ENCODE data around the gene SMYD3.

The SMYD3 gene

DNA sequence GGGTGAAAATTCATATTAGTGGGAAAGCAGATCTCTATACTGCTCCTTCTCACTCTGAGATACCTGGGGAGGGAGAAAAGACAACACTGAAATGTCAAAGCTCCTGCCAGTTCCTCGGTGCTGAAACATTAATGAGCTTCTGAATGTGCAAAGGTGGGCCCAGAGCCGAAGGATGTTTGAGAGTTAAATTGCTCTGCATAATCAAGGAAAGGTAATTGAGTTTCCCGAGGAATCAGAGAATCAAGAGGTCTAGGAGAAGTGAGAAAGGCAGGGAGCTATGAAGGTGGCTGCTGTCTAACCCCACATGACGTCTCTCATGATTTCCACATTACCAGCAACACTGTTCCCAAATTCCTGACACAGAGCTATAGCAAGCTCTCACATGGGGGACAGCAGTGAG lies 346.7 kb downstream of the SMYD3 start:
- H3K4me3 ChIP-seq (ENCODE audit: low read depth, low read length): no peak overlapping the region
- TF ChIP-seq, protein P1, sequence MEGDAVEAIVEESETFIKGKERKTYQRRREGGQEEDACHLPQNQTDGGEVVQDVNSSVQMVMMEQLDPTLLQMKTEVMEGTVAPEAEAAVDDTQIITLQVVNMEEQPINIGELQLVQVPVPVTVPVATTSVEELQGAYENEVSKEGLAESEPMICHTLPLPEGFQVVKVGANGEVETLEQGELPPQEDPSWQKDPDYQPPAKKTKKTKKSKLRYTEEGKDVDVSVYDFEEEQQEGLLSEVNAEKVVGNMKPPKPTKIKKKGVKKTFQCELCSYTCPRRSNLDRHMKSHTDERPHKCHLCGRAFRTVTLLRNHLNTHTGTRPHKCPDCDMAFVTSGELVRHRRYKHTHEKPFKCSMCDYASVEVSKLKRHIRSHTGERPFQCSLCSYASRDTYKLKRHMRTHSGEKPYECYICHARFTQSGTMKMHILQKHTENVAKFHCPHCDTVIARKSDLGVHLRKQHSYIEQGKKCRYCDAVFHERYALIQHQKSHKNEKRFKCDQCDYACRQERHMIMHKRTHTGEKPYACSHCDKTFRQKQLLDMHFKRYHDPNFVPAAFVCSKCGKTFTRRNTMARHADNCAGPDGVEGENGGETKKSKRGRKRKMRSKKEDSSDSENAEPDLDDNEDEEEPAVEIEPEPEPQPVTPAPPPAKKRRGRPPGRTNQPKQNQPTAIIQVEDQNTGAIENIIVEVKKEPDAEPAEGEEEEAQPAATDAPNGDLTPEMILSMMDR (IDR thresholded peaks at IDR 0.05; ENCODE audit: borderline replicate concordance, insufficient read depth, low read depth, low read length): no peak

DNA sequence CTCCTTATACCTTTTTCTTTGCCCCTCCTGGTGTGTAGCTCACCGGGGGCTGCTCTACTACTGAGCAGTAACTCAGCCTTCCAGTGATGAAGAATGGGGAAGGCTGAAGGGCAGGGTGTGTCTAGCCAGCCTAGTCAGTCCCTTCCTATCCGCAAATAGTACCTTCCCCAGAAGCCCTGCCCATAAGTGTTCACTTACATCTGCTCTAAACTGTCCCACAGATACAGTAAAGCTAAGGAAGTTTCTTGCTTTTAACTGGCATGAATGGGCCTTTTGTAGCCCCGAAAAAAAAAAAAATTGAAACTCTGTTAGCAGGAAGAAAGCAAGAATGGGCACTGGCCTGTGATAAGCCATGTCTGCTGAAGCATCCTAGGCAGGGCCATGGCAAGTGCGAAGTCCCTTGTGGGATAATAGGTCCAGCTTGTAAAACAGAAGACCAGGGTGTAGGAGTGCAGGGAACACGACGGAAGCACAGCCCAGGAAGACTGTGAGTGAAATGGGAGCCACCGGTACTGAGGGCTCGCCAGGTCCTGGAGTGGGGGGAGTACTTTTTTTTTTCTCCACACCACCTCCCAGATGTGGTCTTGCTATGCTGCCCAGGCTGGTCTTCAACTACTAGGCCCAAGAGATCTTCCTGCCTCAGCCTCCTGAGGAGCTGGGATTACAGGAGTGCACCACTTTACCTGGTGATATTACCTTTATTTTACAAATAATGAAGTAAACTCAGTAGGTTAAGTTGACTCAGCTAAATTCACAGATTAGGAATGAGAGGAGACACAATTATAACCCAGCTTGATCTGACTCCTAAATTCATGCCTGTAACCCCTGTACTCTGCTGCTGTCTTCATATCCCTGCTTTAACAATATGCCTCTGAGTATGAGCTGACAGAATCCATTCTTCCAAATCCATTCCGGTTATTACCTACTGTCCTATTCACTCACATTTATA lies 347.5 kb downstream of the SMYD3 start:
- H3K4me3 ChIP-seq (ENCODE audit: low read depth, low read length): no peak overlapping the region
- TF ChIP-seq, protein P1 (IDR thresholded peaks at IDR 0.05; ENCODE audit: borderline replicate concordance, insufficient read depth, low read depth, low read length): no peak

DNA sequence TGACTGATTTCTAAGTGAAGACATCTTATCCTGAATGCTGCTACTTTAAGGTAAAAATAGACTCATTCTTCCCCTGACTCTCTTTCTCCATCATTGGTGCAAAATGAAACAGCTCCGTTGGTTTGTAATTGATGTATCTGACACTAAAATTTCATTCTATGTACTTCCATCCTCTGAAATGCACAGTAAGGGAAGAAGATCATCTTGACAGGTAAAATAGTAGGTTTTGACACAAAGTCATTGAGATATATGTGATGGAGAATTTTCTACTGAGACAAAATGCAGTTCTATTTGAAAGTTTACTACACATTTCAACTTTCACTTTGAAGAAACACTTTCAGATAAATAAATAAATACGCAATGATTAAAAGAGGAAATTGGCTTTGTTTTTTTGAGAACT lies 348.9 kb downstream of the SMYD3 start:
- TF ChIP-seq, protein P1 (IDR thresholded peaks at IDR 0.05; ENCODE audit: borderline replicate concordance, insufficient read depth, low read depth, low read length): no peak

DNA sequence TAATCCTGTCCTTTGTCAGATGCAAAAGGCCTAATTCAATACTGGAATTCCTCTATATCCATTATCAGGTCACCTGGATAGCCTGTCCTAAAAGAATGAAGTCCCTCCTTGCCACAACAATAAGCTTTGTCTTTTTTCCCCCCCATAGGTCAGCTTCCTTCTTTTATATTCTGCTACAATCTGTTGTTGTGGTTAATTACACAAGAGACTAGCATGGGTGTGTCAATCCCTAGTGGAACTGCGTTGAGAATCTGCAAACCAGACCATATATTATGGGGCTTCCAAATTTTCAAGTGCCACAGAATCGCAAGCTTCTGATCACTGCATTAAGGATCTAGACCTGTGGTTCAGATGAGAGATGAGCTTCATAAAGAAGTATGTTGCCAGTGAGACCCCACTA lies 349.6 kb downstream of the SMYD3 start:
- TF ChIP-seq, protein P1 (IDR thresholded peaks at IDR 0.05; ENCODE audit: borderline replicate concordance, insufficient read depth, low read depth, low read length): no peak
- no peak overlapping the region for H3K4me3 ChIP-seq (ENCODE audit: low read depth, low read length)

More for the DNA sequence above, 348.9 kb downstream of the SMYD3 start:
- H3K4me3 ChIP-seq (ENCODE audit: low read depth, low read length): no peak overlapping the region

DNA sequence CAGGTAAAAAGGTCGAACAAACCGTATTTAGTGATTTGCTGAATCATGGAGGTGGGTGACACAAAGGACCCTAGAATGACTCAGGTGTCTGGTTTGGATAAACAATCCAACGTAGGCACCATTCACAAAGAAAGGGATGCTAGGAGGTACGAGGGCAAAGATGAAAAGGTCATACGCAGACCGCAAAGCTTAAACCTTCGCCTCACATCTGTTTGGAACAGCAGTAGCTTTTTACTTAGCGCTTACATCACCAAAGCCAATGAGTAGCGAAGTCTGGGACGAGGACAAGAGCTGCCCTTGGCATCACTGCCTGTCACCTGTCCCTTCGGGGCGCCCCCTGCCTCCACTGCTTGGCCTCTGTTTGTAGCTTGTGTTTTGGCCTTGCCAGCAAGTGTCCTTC lies 350.2 kb downstream of the SMYD3 start:
- H3K4me3 ChIP-seq (ENCODE audit: low read depth, low read length): no peak overlapping the region
- TF ChIP-seq, protein P1 (IDR thresholded peaks at IDR 0.05; ENCODE audit: borderline replicate concordance, insufficient read depth, low read depth, low read length): no peak

DNA sequence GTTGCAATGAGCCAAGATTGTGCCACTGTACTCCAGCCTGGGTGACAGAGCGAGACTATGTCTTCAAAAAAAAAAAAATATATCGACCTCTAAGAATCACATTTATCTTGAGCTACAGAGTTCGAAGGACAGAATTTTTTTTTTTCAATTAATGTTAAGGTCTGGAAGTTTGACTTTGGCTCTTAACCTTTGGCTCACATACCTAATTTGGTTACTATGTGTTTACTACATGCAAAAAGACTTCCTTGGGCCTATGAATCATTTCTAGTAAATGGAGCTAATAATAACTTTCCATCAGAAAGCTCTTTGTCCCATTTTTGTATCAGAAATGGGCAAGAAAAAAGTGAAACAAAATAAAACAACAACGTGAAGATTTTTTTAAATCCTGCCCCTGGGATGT lies 351.2 kb downstream of the SMYD3 start:
- TF ChIP-seq, protein P1 (IDR thresholded peaks at IDR 0.05; ENCODE audit: borderline replicate concordance, insufficient read depth, low read depth, low read length): no peak
- no peak overlapping the region for H3K4me3 ChIP-seq (ENCODE audit: low read depth, low read length)

DNA sequence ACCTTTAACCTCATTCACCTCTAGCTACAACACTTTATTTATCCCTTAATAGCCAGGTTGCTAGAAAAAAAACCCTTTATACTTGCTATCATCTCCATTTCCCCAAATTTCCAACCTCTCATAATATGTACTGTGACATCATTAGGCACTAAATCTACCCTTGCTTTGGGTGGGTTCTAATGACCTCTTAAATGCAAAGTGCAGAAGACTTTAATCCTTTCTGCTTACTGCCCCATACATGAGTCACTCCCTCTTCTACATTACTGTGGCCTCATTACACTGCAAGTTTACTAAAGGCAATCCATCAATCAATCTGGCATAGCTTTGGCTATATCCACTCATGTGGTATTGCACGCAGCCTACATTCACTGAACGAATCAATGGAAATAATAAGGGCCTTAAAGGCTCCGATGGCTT lies 353.3 kb downstream of the SMYD3 start:
- H3K4me3 ChIP-seq (ENCODE audit: low read depth, low read length): no peak overlapping the region
- TF ChIP-seq, protein P1 (IDR thresholded peaks at IDR 0.05; ENCODE audit: borderline replicate concordance, insufficient read depth, low read depth, low read length): no peak
